Measurements from ENCODE around the gene SPOUT1.
"Not testable (repeated sequence)": the region's sequence is repeated elsewhere in the genome, so short reads cannot be mapped to it uniquely, and the experiment has no call there.

The SPOUT1 gene

DNA sequence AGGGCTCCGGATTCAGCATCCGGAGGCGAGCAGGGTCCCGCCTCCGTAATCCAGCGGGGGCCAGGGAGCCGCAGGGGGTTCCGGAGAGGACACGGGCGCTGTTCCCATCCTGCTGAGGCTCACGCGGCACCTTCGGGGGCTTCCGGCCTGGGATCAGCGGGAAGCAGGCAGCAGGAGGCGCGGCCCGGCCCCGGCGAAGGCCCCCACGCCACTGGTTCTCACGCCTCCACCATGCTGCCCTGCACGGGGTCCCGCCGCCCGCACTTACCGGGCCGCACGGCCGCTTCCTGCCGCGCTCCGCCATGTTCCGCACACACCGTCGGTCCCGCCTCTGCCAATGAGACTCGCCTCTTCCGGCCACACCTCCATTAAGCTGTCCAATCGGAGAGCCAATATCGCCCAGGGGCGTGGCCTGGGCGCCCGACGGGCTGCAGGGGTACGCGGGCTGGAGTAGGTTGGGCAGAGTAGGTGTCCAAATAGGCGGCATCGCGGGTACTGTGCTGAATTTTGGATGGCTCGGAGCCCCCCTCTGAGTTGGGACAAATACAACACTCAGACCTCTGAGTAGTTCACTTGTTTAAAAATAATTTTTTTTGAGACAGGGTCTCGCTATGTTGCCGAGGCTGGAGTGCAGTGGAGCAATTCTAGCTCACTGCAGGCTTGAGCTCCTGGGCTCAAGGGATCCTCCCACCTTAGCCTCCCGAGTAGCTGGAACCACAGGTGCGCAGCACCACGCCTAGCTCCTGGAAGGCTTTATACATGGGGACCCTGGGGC lies at the start of gene SPOUT1:
Gene SPOUT1 (minus strand): TSS at position 318 of the 775 bp plus-strand sequence. CDS start 14 bp downstream, at position 304.
- H3K4me3 ChIP-seq (ENCODE audit: low read depth, low read length), result peak within 1 kb of the TSS; percentile 86
- DNase-seq (ENCODE audit: low read depth, low spot score), result peak; percentile 91
- in situ Hi-C loops (cut with HindIII; ENCODE audit: low sequenced_read_pairs), result no loop called here
- TF ChIP-seq, protein P1, sequence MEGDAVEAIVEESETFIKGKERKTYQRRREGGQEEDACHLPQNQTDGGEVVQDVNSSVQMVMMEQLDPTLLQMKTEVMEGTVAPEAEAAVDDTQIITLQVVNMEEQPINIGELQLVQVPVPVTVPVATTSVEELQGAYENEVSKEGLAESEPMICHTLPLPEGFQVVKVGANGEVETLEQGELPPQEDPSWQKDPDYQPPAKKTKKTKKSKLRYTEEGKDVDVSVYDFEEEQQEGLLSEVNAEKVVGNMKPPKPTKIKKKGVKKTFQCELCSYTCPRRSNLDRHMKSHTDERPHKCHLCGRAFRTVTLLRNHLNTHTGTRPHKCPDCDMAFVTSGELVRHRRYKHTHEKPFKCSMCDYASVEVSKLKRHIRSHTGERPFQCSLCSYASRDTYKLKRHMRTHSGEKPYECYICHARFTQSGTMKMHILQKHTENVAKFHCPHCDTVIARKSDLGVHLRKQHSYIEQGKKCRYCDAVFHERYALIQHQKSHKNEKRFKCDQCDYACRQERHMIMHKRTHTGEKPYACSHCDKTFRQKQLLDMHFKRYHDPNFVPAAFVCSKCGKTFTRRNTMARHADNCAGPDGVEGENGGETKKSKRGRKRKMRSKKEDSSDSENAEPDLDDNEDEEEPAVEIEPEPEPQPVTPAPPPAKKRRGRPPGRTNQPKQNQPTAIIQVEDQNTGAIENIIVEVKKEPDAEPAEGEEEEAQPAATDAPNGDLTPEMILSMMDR (IDR thresholded peaks at IDR 0.05; ENCODE audit: low read depth, low read length), result no peak

- no peak for DNase-seq (ENCODE audit: low read depth, low spot score)
These were observed 48.3 kb upstream of the SPOUT1 start for GRCh38 chr9:128877852-128878251.

DNA sequence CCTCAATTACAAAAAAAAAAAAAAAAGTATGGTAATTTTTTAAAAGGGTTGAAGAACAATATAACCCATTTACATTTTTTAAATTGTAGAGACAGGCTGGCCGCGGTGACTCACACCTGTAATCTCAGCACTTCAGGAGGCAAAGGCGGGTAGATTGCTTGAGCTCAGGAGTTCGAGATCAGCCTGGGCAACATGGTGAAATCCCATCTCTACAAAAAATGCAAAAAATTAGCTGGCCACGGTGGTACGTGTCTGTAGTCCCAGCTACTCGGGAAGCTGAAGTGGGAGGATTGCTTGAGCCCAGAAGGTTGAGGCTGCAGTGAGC lies 41.3 kb upstream of the SPOUT1 start:
- H3K4me3 ChIP-seq (ENCODE audit: low read depth, low read length); in situ Hi-C loops (cut with HindIII; ENCODE audit: low sequenced_read_pairs); DNase-seq (ENCODE audit: low read depth, low spot score): not testable (repeated sequence)

More at GRCh38 chr9:128877852-128878251, 48.3 kb upstream of the SPOUT1 start:
- H3K4me3 ChIP-seq (ENCODE audit: low read depth, low read length), result no peak overlapping the region
- TF ChIP-seq, protein P1 (IDR thresholded peaks at IDR 0.05; ENCODE audit: low read depth, low read length), result no peak
- in situ Hi-C loops (cut with HindIII; ENCODE audit: low sequenced_read_pairs), result no loop called here

DNA sequence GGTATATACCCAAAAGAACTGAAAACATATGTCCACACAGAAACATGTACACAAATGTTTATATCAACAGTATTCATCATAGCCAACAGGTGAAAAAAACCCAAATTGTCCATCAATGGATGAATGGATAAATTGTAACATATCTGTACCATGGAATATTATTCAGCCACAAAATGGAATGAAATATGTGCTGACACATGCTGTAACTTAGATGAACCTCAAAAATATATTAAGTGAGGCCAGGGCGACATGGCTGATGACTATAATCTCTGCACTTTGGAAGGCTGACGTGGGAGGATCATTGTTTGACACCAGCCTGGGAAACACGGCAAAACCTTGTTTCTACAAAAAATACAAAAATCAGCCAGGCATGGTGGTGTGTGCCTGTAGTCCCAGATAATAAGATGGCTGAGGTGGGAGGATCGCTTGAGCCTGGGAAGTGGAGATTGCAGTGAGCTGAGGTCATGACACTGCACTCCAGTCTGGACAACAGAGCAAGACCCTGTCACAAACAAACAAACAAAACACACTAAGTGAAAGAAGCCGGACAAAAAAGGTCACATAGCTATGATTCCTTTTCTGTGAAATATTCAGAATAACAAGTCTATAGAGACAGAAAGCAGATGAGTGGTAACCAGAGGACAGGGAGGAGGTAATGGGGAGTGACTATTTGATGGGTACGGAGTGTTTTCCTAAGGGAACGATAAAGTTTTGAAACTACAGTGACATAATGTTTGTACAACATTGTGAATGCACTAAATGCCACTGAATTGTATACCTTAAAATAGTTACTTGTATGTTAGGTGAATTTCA lies 40.7 kb upstream of the SPOUT1 start:
- TF ChIP-seq, protein P1 (IDR thresholded peaks at IDR 0.05; ENCODE audit: low read depth, low read length), result no peak
- in situ Hi-C loops (cut with HindIII; ENCODE audit: low sequenced_read_pairs), result no loop called here

GRCh38 chr9:128863647-128864046 lies 34.1 kb upstream of the SPOUT1 start:
- in situ Hi-C loops (cut with HindIII; ENCODE audit: low sequenced_read_pairs), result no loop called here
- H3K4me3 ChIP-seq (ENCODE audit: low read depth, low read length), result no peak overlapping the region
- DNase-seq (ENCODE audit: low read depth, low spot score), result peak; percentile 47
- TF ChIP-seq, protein P1 (IDR thresholded peaks at IDR 0.05; ENCODE audit: low read depth, low read length), result peak; percentile 88

More for the DNA sequence above, 40.7 kb upstream of the SPOUT1 start:
- no peak overlapping the region for H3K4me3 ChIP-seq (ENCODE audit: low read depth, low read length)
- no peak for DNase-seq (ENCODE audit: low read depth, low spot score)

- H3K4me3 ChIP-seq (ENCODE audit: low read depth, low read length), result no peak overlapping the region
- TF ChIP-seq, protein P1 (IDR thresholded peaks at IDR 0.05; ENCODE audit: low read depth, low read length), result no peak
- DNase-seq (ENCODE audit: low read depth, low spot score), result no peak
- in situ Hi-C loops (cut with HindIII; ENCODE audit: low sequenced_read_pairs), result no loop called here
These were observed 32.8 kb upstream of the SPOUT1 start for GRCh38 chr9:128862401-128862851.

DNA sequence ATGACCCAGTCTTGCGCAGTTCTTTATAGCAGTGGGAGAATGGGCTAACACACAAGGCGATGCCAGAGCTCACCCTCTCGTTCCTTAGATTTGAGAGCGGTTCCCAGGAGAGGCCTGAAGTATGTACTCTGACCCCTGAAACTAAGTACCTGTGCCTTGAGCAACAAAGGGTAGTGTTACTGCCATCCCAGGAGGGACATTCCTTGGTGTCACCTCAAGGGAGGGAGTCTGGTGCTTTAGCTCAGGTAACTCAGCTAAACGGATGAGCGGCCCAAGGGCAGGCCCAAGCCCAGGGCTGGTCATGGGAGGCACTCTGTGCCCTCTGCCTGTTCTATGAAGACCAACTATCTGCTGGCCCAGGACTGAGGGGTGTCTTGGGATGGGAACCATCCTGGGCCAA lies 31.9 kb upstream of the SPOUT1 start:
- no peak for DNase-seq (ENCODE audit: low read depth, low spot score)
- no peak overlapping the region for H3K4me3 ChIP-seq (ENCODE audit: low read depth, low read length)
- TF ChIP-seq, protein P1 (IDR thresholded peaks at IDR 0.05; ENCODE audit: low read depth, low read length), result no peak
- in situ Hi-C loops (cut with HindIII; ENCODE audit: low sequenced_read_pairs), result no loop called here

Measured in astrocyte of the spinal cord (primary cell).